ENCODE results near the gene KBTBD4. TPM values are rescaled to one million over a fixed set of nuclear protein-coding genes. Genes with fewer than 3 reads are reported as not detected.
A peak's percentile ranks its signal among the peaks of the same experiment; 100 is the strongest.
"Not testable (repeated sequence)": the region's sequence is repeated elsewhere in the genome, so short reads cannot be mapped to it uniquely, and the experiment has no call there.

The KBTBD4 gene
- total RNA-seq, 1 experiment from 2014 or later = 42.8 TPM

DNA sequence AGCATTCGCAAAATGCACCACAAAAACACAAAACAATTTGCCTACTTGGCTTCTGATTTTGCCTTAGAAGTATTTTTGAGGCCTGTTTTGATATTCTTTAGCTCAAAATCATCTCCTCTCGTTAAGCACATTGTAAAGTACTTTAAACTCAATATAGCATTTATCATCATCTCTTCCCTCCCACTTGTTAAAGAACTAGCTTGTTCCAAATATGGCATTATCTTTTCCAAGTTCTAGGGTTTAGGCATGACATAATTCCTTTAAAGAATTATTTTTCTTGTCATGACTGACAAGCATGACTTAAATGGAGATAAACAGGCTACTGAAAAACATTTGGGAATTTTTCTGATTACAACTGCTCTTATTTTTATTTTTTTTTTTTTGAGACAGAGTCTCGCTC lies 47.1 kb downstream of the KBTBD4 start:
- peaks cover 37% of the 10 kb centered on the region for H3K4me1 ChIP-seq (ENCODE audit: insufficient read depth, low read length, poor library complexity, severe bottlenecking)
- ChIA-PET CTCF (no interaction called here), POLR2A (ENCODE audit: low non-redundant PET) (interaction anchor here (0.7 kb wide), 1 partner anchor 13 kb away, joined by 4 read pairs; no protein-coding TSS in a partner anchor)
- no peaks in the 10 kb centered on the region for H3K36me3 ChIP-seq (ENCODE audit: insufficient read depth, low read length, poor library complexity, severe bottlenecking)
- no peak for DNase-seq (ENCODE audit: low spot score)
- no peaks in the 10 kb centered on the region for H3K9me3 ChIP-seq (ENCODE audit: low read depth, low read length, poor library complexity, severe bottlenecking)
- BruUV-seq (replicated peaks) = TSS peak; percentile 20
- no peaks in the 10 kb centered on the region for H3K27me3 ChIP-seq (replicated peaks; ENCODE audit: insufficient read depth, low read depth, low read length, poor library complexity)
- no peak overlapping the region for H3K27ac ChIP-seq (ENCODE audit: low read depth, low read length, poor library complexity, severe bottlenecking)
- TF ChIP-seq EZH2 (IDR thresholded peaks at IDR 0.05; ENCODE audit: borderline replicate concordance, low read depth, low read length, poor library complexity, severe bottlenecking) = no peak
- TF ChIP-seq, protein P1, sequence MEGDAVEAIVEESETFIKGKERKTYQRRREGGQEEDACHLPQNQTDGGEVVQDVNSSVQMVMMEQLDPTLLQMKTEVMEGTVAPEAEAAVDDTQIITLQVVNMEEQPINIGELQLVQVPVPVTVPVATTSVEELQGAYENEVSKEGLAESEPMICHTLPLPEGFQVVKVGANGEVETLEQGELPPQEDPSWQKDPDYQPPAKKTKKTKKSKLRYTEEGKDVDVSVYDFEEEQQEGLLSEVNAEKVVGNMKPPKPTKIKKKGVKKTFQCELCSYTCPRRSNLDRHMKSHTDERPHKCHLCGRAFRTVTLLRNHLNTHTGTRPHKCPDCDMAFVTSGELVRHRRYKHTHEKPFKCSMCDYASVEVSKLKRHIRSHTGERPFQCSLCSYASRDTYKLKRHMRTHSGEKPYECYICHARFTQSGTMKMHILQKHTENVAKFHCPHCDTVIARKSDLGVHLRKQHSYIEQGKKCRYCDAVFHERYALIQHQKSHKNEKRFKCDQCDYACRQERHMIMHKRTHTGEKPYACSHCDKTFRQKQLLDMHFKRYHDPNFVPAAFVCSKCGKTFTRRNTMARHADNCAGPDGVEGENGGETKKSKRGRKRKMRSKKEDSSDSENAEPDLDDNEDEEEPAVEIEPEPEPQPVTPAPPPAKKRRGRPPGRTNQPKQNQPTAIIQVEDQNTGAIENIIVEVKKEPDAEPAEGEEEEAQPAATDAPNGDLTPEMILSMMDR (conservative IDR thresholded peaks at IDR 0.05; ENCODE audit: low read depth, low read length) = no peak
- H3K4me3 ChIP-seq (ENCODE audit: low read depth, low read length, poor library complexity, severe bottlenecking) = no peak overlapping the region
- intact Hi-C loops (cut with micrococcal nuclease; ENCODE audit: unreplicated experiment) = no loop called here

GRCh38 chr11:47530721-47531120 lies 48.0 kb downstream of the KBTBD4 start:
- BruUV-seq (replicated peaks); H3K9me3 ChIP-seq (ENCODE audit: low read depth, low read length, poor library complexity, severe bottlenecking); H3K27me3 ChIP-seq (replicated peaks; ENCODE audit: insufficient read depth, low read depth, low read length, poor library complexity); intact Hi-C loops (cut with micrococcal nuclease; ENCODE audit: unreplicated experiment); H3K27ac ChIP-seq (ENCODE audit: low read depth, low read length, poor library complexity, severe bottlenecking); H3K36me3 ChIP-seq (ENCODE audit: insufficient read depth, low read length, poor library complexity, severe bottlenecking); DNase-seq (ENCODE audit: low spot score); H3K4me3 ChIP-seq (ENCODE audit: low read depth, low read length, poor library complexity, severe bottlenecking); POLR2A ChIA-PET (ENCODE audit: low non-redundant PET): not testable (repeated sequence)
- peaks cover 33% of the 10 kb centered on the region for H3K4me1 ChIP-seq (ENCODE audit: insufficient read depth, low read length, poor library complexity, severe bottlenecking)
- CTCF ChIA-PET = interaction anchor here (0.6 kb wide), 1 partner anchor 194 kb away, joined by 9 read pairs; no protein-coding TSS in a partner anchor

DNA sequence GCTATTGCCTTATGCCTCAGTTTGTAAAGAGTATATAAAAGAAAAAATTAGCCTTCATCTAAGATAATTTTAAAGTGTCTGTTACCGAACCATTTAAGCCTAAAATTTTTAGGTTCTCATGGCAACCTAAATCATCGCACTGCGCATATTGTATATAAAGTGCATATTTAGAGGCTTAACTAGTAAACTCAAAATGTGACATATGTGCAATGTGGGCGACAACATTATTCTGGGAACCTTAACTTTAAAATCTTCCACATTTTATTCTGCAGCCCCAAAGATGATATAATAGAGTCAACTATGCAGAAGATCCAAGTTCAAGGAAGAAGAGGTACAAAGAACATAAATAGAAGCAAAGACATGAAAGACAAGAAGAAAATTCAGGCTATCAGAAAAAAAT lies 48.8 kb downstream of the KBTBD4 start:
- CTCF ChIA-PET = no interaction called here
- H3K27me3 ChIP-seq (replicated peaks; ENCODE audit: insufficient read depth, low read depth, low read length, poor library complexity) = no peaks in the 10 kb centered on the region
- DNase-seq (ENCODE audit: low spot score) = no peak
- H3K4me3 ChIP-seq (ENCODE audit: low read depth, low read length, poor library complexity, severe bottlenecking) = no peak overlapping the region
- BruUV-seq (replicated peaks) = no TSS peak
- no peak for TF ChIP-seq EZH2 (IDR thresholded peaks at IDR 0.05; ENCODE audit: borderline replicate concordance, low read depth, low read length, poor library complexity, severe bottlenecking)
- TF ChIP-seq, protein P1 (conservative IDR thresholded peaks at IDR 0.05; ENCODE audit: low read depth, low read length) = no peak
- no peaks in the 10 kb centered on the region for H3K9me3 ChIP-seq (ENCODE audit: low read depth, low read length, poor library complexity, severe bottlenecking)
- POLR2A ChIA-PET (ENCODE audit: low non-redundant PET) = no interaction called here
- H3K4me1 ChIP-seq (ENCODE audit: insufficient read depth, low read length, poor library complexity, severe bottlenecking) = peaks cover 37% of the 10 kb centered on the region
- intact Hi-C loops (cut with micrococcal nuclease; ENCODE audit: unreplicated experiment) = no loop called here
- H3K36me3 ChIP-seq (ENCODE audit: insufficient read depth, low read length, poor library complexity, severe bottlenecking) = no peaks in the 10 kb centered on the region
- no peak overlapping the region for H3K27ac ChIP-seq (ENCODE audit: low read depth, low read length, poor library complexity, severe bottlenecking)

GRCh38 chr11:47527186-47527585 lies 51.6 kb downstream of the KBTBD4 start:
- CTCF ChIA-PET = no interaction called here
- H3K36me3 ChIP-seq (ENCODE audit: insufficient read depth, low read length, poor library complexity, severe bottlenecking) = no peaks in the 10 kb centered on the region
- no peaks in the 10 kb centered on the region for H3K9me3 ChIP-seq (ENCODE audit: low read depth, low read length, poor library complexity, severe bottlenecking)
- H3K27me3 ChIP-seq (replicated peaks; ENCODE audit: insufficient read depth, low read depth, low read length, poor library complexity) = no peaks in the 10 kb centered on the region
- no TSS peak for BruUV-seq (replicated peaks)
- TF ChIP-seq EZH2 (IDR thresholded peaks at IDR 0.05; ENCODE audit: borderline replicate concordance, low read depth, low read length, poor library complexity, severe bottlenecking) = no peak
- TF ChIP-seq, protein P1 (conservative IDR thresholded peaks at IDR 0.05; ENCODE audit: low read depth, low read length) = no peak
- intact Hi-C loops (cut with micrococcal nuclease; ENCODE audit: unreplicated experiment) = no loop called here
- H3K4me1 ChIP-seq (ENCODE audit: insufficient read depth, low read length, poor library complexity, severe bottlenecking) = peaks cover 35% of the 10 kb centered on the region
- no peak overlapping the region for H3K27ac ChIP-seq (ENCODE audit: low read depth, low read length, poor library complexity, severe bottlenecking)
- no peak for DNase-seq (ENCODE audit: low spot score)
- POLR2A ChIA-PET (ENCODE audit: low non-redundant PET) = no interaction called here
- no peak overlapping the region for H3K4me3 ChIP-seq (ENCODE audit: low read depth, low read length, poor library complexity, severe bottlenecking)

GRCh38 chr11:47526032-47526431 lies 52.7 kb downstream of the KBTBD4 start:
- H3K27me3 ChIP-seq (replicated peaks; ENCODE audit: insufficient read depth, low read depth, low read length, poor library complexity); DNase-seq (ENCODE audit: low spot score); H3K9me3 ChIP-seq (ENCODE audit: low read depth, low read length, poor library complexity, severe bottlenecking); H3K36me3 ChIP-seq (ENCODE audit: insufficient read depth, low read length, poor library complexity, severe bottlenecking); POLR2A ChIA-PET (ENCODE audit: low non-redundant PET); CTCF ChIA-PET; BruUV-seq (replicated peaks); H3K4me3 ChIP-seq (ENCODE audit: low read depth, low read length, poor library complexity, severe bottlenecking); intact Hi-C loops (cut with micrococcal nuclease; ENCODE audit: unreplicated experiment); H3K27ac ChIP-seq (ENCODE audit: low read depth, low read length, poor library complexity, severe bottlenecking): not testable (repeated sequence)
- peaks cover 32% of the 10 kb centered on the region for H3K4me1 ChIP-seq (ENCODE audit: insufficient read depth, low read length, poor library complexity, severe bottlenecking)

Measured in A673 (cell line).